Measurements from ENCODE around the gene PTBP3. TPM values are rescaled to one million over a fixed set of nuclear protein-coding genes. Genes with fewer than 3 reads are reported as not detected.

PTBP3 gene
- total RNA-seq, 1 experiment from 2014 or later, result 172 TPM

DNA sequence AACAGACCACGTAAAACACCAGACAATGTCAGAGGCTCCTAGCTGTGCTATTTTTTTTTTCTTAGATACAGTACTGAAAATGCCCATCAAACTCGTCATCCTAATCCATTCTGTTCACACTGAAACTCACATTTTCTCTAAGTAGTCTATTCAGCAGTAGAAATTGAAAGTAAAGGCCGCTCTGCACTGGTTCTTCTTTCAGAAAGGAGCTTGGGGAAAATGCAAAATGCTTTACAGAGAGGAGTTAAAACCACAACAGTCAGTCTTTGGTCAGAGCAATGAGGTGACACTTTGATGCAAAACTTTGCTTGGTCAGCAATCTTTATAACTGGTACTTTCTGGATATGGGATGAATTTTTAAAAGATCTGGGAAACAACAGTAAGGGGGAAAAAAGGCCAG is 114.5 kb downstream of the PTBP3 start:
- TF ChIP-seq, protein P1, sequence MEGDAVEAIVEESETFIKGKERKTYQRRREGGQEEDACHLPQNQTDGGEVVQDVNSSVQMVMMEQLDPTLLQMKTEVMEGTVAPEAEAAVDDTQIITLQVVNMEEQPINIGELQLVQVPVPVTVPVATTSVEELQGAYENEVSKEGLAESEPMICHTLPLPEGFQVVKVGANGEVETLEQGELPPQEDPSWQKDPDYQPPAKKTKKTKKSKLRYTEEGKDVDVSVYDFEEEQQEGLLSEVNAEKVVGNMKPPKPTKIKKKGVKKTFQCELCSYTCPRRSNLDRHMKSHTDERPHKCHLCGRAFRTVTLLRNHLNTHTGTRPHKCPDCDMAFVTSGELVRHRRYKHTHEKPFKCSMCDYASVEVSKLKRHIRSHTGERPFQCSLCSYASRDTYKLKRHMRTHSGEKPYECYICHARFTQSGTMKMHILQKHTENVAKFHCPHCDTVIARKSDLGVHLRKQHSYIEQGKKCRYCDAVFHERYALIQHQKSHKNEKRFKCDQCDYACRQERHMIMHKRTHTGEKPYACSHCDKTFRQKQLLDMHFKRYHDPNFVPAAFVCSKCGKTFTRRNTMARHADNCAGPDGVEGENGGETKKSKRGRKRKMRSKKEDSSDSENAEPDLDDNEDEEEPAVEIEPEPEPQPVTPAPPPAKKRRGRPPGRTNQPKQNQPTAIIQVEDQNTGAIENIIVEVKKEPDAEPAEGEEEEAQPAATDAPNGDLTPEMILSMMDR (IDR thresholded peaks at IDR 0.05; ENCODE audit: insufficient read depth in 1 of 2, low read depth in 1 of 2, low read length in 1 of 2, severe bottlenecking in 1 of 2, unreplicated experiment in 1 of 2), result no peak
- Mint-ChIP-seq H3K4me3 (ENCODE audit: unreplicated experiment) (no peak overlapping the region), H3K36me3 (ENCODE audit: insufficient read depth, unreplicated experiment) (peaks cover 87% of the 10 kb centered on the region), H3K27ac (ENCODE audit: unreplicated experiment) (no peak overlapping the region), H3K9me3 (ENCODE audit: unreplicated experiment) (no peaks in the 10 kb centered on the region), H3K27me3 (ENCODE audit: insufficient read depth, unreplicated experiment) (no peaks in the 10 kb centered on the region), H3K4me1 (ENCODE audit: low read depth, unreplicated experiment) (peaks cover 6% of the 10 kb centered on the region)
- no peak for DNase-seq
- no peaks in the 10 kb centered on the region for H3K4me1 ChIP-seq
- intact Hi-C loops (cut with micrococcal nuclease; ENCODE audit: unreplicated experiment), result no loop called here
- no peaks in the 10 kb centered on the region for H3K27me3 ChIP-seq (replicated peaks; ENCODE audit: control insufficient read depth, insufficient read depth, low read length)
- POLR2A ChIA-PET, result no interaction called here
- no peaks in the 10 kb centered on the region for H3K9me3 ChIP-seq
- CTCF ChIA-PET, result interaction anchor here (0.6 kb wide), 1 partner anchor 98 kb away, joined by 3 read pairs; no protein-coding TSS in a partner anchor
- BruUV-seq (replicated peaks), result no TSS peak
- no peak overlapping the region for H3K4me3 ChIP-seq (ENCODE audit: low read depth, low read length)
- H3K36me3 ChIP-seq (ENCODE audit: control insufficient read depth, insufficient read depth, low read length), result peaks cover 1% of the 10 kb centered on the region; the same call in 1 of the 2 replicates

DNA sequence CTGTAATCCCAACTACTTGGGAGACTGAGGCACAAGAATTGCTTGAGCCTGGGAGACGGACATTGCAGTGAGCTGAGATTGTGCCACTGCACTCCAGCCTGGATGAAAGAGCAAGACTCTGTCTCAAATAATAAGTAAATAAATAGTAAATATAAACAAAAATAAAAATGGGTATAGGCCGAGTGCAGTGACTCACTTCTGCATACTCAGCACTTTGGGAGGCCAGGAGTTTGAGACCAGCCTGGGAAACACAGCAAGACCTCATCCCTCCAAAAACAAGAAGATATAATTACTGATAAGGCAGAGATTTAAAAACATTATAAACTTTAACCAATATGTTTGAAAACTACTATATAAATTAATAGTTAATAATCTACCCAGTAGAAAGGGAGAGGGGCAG is 120.5 kb downstream of the PTBP3 start:
- no peaks in the 10 kb centered on the region for H3K4me1 ChIP-seq
- no peak for DNase-seq
- H3K4me3 ChIP-seq (ENCODE audit: low read depth, low read length), result no peak overlapping the region
- no peaks in the 10 kb centered on the region for H3K27me3 ChIP-seq (replicated peaks; ENCODE audit: control insufficient read depth, insufficient read depth, low read length)
- no peak overlapping the region for H3K4me3 Mint-ChIP-seq (ENCODE audit: unreplicated experiment)
- H3K36me3 ChIP-seq (ENCODE audit: control insufficient read depth, insufficient read depth, low read length), result peaks cover 4% of the 10 kb centered on the region
- TF ChIP-seq, protein P1 (IDR thresholded peaks at IDR 0.05; ENCODE audit: insufficient read depth in 1 of 2, low read depth in 1 of 2, low read length in 1 of 2, severe bottlenecking in 1 of 2, unreplicated experiment in 1 of 2), result no peak
- H3K27ac Mint-ChIP-seq (ENCODE audit: unreplicated experiment), result no peak overlapping the region
- no peaks in the 10 kb centered on the region for H3K27me3 Mint-ChIP-seq (ENCODE audit: insufficient read depth, unreplicated experiment)
- peaks cover 97% of the 10 kb centered on the region for H3K36me3 Mint-ChIP-seq (ENCODE audit: insufficient read depth, unreplicated experiment)
- peaks cover 16% of the 10 kb centered on the region for H3K4me1 Mint-ChIP-seq (ENCODE audit: low read depth, unreplicated experiment)
- H3K9me3 ChIP-seq, result no peaks in the 10 kb centered on the region
- ChIA-PET POLR2A (no interaction called here), CTCF (no interaction called here)
- no TSS peak for BruUV-seq (replicated peaks)
- H3K9me3 Mint-ChIP-seq (ENCODE audit: unreplicated experiment), result no peaks in the 10 kb centered on the region
- intact Hi-C loops (cut with micrococcal nuclease; ENCODE audit: unreplicated experiment), result no loop called here

DNA sequence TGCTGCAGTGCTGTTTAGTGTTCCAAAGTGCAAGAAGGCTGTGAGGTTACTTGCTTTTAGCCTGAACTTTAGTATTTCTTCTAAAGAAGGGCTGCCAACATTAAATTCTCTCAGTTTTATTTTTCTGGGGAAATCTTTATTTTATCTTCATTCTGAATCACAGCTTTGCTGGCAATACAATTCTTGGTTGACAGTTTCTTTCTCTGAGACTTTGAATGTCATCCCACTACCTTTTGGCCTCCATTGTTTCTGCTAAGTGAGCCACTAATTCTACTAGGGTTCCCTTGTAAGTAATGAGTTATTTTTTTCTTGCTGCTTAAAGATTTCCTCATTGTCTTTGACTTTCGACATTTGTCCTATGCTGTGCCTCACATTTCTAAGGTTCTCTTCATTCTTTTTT is 126.0 kb downstream of the PTBP3 start:
- H3K27ac Mint-ChIP-seq (ENCODE audit: unreplicated experiment), result peak overlapping the region; percentile 2
- no peak overlapping the region for H3K4me3 Mint-ChIP-seq (ENCODE audit: unreplicated experiment)
- TF ChIP-seq, protein P1 (IDR thresholded peaks at IDR 0.05; ENCODE audit: insufficient read depth in 1 of 2, low read depth in 1 of 2, low read length in 1 of 2, severe bottlenecking in 1 of 2, unreplicated experiment in 1 of 2), result no peak
- BruUV-seq (replicated peaks), result no TSS peak
- no peaks in the 10 kb centered on the region for H3K4me1 ChIP-seq
- H3K36me3 Mint-ChIP-seq (ENCODE audit: insufficient read depth, unreplicated experiment), result peaks cover 90% of the 10 kb centered on the region
- no peaks in the 10 kb centered on the region for H3K27me3 ChIP-seq (replicated peaks; ENCODE audit: control insufficient read depth, insufficient read depth, low read length)
- H3K9me3 ChIP-seq, result no peaks in the 10 kb centered on the region
- no peaks in the 10 kb centered on the region for H3K27me3 Mint-ChIP-seq (ENCODE audit: insufficient read depth, unreplicated experiment)
- peaks cover 12% of the 10 kb centered on the region for H3K4me1 Mint-ChIP-seq (ENCODE audit: low read depth, unreplicated experiment)
- intact Hi-C loops (cut with micrococcal nuclease; ENCODE audit: unreplicated experiment), result no loop called here
- H3K9me3 Mint-ChIP-seq (ENCODE audit: unreplicated experiment), result no peaks in the 10 kb centered on the region
- peaks cover 2% of the 10 kb centered on the region; the same call in 1 of the 2 replicates for H3K36me3 ChIP-seq (ENCODE audit: control insufficient read depth, insufficient read depth, low read length)
- H3K4me3 ChIP-seq (ENCODE audit: low read depth, low read length), result no peak overlapping the region
- CTCF ChIA-PET, result no interaction called here
- no peak for DNase-seq
- POLR2A ChIA-PET, result interaction anchor here (0.6 kb wide), 1 partner anchor 1646 kb away, joined by 4 read pairs; no protein-coding TSS in a partner anchor
